Measurements from ENCODE around the gene TRAPPC2B. TPM values are rescaled to one million over a fixed set of nuclear protein-coding genes. Genes with fewer than 3 reads are reported as not detected.

Gene TRAPPC2B
- total RNA-seq, 4 donors from 2014 or later, result 3.0 to 67.7 (median 9.9) TPM

GRCh38 chr19:57357406-57357805 lies 5.9 kb upstream of the TRAPPC2B start:
- Histone ChIP-seq H3K27me3 (no peaks in the 10 kb centered on the region), H3K36me3 (peaks cover 0 to 55% (median 0%) of the 10 kb centered on the region in 3 donors), H3K27ac (no peak overlapping the region), H3K4me3 (no peak overlapping the region), H3K4me1 (peaks cover 0 to under 1% (median 0%) of the 10 kb centered on the region in 4 donors), H3K9me3 (peaks cover 0 to 57% (median under 1%) of the 10 kb centered on the region in 4 donors)
- DNase-seq, result no peak
- TF ChIP-seq CTCF (IDR thresholded peaks at IDR 0.05) (no peak), POLR2A (IDR thresholded peaks at IDR 0.05) (no peak)

GRCh38 chr19:57359300-57359699 lies 4.1 kb upstream of the TRAPPC2B start:
- Histone ChIP-seq H3K4me3 (no peak overlapping the region), H3K4me1 (peaks cover 0 to 7% (median 0%) of the 10 kb centered on the region in 4 donors), H3K27me3 (no peaks in the 10 kb centered on the region), H3K9me3 (peaks cover 0 to 52% (median 2%) of the 10 kb centered on the region in 4 donors), H3K27ac (no peak overlapping the region), H3K36me3 (peaks cover 0 to 41% (median 0%) of the 10 kb centered on the region in 3 donors)
- TF ChIP-seq POLR2A (IDR thresholded peaks at IDR 0.05), result no peak
- TF ChIP-seq CTCF (IDR thresholded peaks at IDR 0.05), result no peak
- DNase-seq, result no peak

GRCh38 chr19:57362419-57362818 lies 932 bp upstream of the TRAPPC2B start:
- H3K4me3 ChIP-seq, result peak overlapping the region in 1 of 4 donors; percentile 92
- H3K4me1 ChIP-seq, result peaks cover 0 to 10% (median 0%) of the 10 kb centered on the region in 4 donors
- DNase-seq, result no peak
- peak overlapping the region in 3 of 4 donors; percentile 92 to 96 (median 92) for H3K27ac ChIP-seq
- peaks cover 0 to 10% (median 0%) of the 10 kb centered on the region in 3 donors for H3K36me3 ChIP-seq
- peaks cover 0 to 30% (median 2%) of the 10 kb centered on the region in 4 donors for H3K9me3 ChIP-seq
- H3K27me3 ChIP-seq, result no peaks in the 10 kb centered on the region
- TF ChIP-seq POLR2A (IDR thresholded peaks at IDR 0.05) (no peak), CTCF (IDR thresholded peaks at IDR 0.05) (no peak)

GRCh38 chr19:57363688-57364181 lies 384 bp downstream of the TRAPPC2B start:
- no peaks in the 10 kb centered on the region for H3K36me3 ChIP-seq
- peak in 1 of 3 donors; percentile 17 for DNase-seq
- H3K27ac ChIP-seq, result peak overlapping the region; percentile 82 to 96 (median 92)
- peaks cover 0 to 17% (median 2%) of the 10 kb centered on the region in 4 donors for H3K9me3 ChIP-seq
- TF ChIP-seq CTCF (IDR thresholded peaks at IDR 0.05), result no peak
- no peak for TF ChIP-seq POLR2A (IDR thresholded peaks at IDR 0.05)
- peaks cover 0 to 10% (median 0%) of the 10 kb centered on the region in 4 donors for H3K4me1 ChIP-seq
- H3K4me3 ChIP-seq, result peak overlapping the region; percentile 75 to 92 (median 82)
- no peaks in the 10 kb centered on the region for H3K27me3 ChIP-seq

- H3K27me3 ChIP-seq, result no peaks in the 10 kb centered on the region
- H3K36me3 ChIP-seq, result peaks cover 0 to 2% (median 0%) of the 10 kb centered on the region in 3 donors
- no peak overlapping the region for H3K27ac ChIP-seq
- H3K4me3 ChIP-seq, result no peak overlapping the region
- DNase-seq, result no peak
- TF ChIP-seq POLR2A (IDR thresholded peaks at IDR 0.05) (no peak), CTCF (IDR thresholded peaks at IDR 0.05) (no peak)
- peaks cover 0 to 10% (median 0%) of the 10 kb centered on the region in 4 donors for H3K4me1 ChIP-seq
- peaks cover 0 to 6% (median 2%) of the 10 kb centered on the region in 4 donors for H3K9me3 ChIP-seq
Measured at GRCh38 chr19:57366776-57367175, 3.4 kb downstream of the TRAPPC2B start.
